GM12874 (cell line): ENCODE results near the gene HOXA9.

ENCODE experiments used
- TF ChIP-seq, protein P1 (sequence below): IDR thresholded peaks from 2 replicates; pipeline ENCODE4 v1.5.1; 2011; ENCODE audit warnings: low read depth, mild to moderate bottlenecking, control low read depth, low read length, moderate library complexity; ENCODE audit not compliant: insufficient read depth

HOXA9 gene

DNA sequence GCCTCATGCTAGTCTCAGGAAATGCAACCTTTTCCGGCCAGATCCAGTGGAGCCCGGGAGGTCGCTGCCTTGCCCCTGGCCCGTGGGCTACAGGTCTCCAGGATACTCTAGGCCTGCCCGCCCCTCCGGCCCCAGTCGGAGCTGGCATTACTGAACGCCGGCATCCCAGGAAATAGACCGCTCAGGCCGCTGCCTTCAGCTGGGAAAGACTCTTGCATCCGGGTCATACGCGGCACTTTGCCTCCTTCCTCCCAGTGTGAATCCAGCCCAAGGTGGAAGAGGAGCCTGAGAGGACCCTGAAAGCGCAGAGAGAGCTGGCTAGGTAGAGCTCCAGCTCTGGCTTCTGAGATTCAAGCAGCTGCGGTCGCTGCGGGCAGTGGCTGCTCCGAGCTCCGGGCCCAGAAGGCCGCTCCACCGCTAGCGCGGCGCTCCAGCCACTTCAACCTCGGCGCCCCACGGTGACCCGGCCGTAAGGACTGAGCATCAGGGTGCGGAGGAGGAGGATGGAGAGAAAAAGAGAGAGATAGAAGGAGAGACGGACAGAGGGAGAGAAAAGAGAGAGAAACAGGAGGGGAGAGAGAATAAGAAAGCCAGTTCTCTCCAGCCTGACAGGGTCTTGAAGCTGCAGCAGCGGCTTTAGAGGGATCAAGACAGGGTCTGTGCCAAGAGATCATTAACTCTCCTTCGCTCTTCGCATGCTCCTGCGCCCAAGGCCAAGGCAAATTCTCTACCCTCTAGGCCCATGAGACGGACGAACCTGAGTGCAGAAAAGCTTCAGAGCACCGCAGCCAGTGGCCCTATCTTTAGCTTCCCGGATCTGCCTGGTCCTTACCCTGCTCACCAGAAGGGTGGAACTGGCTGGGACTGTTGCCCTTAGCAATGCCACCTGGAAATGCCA is 10.5 kb upstream of the HOXA9 start:
- TF ChIP-seq, protein P1, sequence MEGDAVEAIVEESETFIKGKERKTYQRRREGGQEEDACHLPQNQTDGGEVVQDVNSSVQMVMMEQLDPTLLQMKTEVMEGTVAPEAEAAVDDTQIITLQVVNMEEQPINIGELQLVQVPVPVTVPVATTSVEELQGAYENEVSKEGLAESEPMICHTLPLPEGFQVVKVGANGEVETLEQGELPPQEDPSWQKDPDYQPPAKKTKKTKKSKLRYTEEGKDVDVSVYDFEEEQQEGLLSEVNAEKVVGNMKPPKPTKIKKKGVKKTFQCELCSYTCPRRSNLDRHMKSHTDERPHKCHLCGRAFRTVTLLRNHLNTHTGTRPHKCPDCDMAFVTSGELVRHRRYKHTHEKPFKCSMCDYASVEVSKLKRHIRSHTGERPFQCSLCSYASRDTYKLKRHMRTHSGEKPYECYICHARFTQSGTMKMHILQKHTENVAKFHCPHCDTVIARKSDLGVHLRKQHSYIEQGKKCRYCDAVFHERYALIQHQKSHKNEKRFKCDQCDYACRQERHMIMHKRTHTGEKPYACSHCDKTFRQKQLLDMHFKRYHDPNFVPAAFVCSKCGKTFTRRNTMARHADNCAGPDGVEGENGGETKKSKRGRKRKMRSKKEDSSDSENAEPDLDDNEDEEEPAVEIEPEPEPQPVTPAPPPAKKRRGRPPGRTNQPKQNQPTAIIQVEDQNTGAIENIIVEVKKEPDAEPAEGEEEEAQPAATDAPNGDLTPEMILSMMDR, result no peak

DNA sequence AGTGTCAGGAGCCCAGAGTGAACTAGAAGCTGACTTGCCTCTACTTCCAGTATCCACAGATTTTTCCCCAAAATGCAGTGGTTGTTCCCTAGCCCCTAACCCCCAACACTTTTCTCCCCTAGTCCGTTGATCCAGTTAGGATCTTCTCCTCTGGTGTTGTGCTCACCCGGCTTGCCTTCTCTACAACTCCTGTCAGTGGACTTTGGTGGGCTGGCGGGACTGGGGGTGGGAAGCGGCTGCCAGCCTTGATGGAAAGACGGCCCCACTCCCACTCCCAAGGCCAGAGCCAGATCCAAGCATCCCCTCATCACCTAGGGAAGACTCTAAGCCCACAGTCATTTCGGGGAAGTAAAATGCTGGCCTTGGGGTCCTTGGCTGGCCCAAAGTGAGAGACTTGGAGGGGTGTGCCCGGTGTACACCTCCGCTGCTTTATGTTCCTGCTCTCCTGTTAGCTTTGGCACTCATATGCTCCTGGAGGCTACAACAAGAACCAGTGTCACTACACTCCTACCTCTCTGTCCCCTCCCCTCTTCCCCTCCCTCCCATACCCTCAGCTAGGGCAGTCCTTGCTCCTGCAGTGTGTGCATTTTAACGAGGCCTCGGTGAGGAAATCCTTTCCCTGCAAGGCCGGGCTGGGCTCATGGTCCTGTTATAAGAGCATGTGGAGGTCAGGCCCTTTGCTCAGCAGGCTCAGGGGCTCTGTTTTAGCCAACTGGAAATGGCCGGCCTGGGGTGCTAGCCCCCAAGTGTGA is 9.7 kb upstream of the HOXA9 start:
- TF ChIP-seq, protein P1, result no peak

DNA sequence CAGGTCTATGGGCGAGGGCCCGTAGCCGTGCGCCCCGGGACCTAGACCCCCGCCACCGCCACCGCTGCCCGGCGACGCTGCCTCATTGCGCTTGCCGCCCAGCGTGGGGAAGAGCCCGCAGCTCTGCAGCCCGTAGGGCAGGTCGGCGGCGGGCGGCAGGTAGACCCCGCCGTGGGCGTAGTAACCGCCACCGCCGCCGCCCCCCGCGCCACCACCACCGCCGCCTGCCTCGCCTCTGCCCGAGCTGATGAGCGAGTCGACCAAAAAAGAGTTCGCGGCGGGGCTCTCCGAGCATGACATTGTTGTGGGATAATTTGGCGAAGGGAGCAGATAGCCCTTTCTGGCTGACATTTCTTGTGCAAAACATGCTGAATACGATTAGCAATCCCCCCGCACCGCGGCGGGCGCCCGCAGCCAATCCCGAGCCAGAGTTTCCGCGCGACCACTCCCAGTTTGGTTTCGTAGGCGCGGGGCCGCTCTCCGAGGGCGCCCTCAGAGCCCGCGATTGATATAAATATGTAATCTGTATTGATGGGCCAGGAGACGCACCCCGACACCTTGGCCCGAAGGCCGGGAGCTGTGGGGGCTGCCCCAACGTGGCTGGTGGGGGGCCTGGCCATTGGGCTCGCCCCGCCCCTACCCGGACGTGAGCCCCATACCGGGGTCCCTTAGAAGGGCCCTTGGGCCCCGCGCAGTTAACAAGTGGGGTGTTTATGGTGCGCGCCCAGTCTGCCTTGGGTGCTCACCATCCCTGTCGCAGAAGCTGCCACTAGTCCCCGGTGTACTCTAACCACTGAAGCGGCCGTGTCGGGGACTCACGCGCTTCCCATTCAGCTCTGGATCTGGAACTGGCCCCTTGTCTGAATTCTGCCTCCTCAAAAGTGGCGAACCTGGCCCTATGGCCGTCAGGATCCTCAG is 8.9 kb upstream of the HOXA9 start, which contains the start of gene HOXA10:
Gene HOXA10, minus strand, starts transcription at position 365 of the 918 bp plus-strand sequence. Its CDS starts 14 bp downstream, at position 351.
- TF ChIP-seq, protein P1, result no peak

GRCh38 chr7:27173511-27173955 is 8.2 kb upstream of the HOXA9 start:
- TF ChIP-seq, protein P1, result no peak

DNA sequence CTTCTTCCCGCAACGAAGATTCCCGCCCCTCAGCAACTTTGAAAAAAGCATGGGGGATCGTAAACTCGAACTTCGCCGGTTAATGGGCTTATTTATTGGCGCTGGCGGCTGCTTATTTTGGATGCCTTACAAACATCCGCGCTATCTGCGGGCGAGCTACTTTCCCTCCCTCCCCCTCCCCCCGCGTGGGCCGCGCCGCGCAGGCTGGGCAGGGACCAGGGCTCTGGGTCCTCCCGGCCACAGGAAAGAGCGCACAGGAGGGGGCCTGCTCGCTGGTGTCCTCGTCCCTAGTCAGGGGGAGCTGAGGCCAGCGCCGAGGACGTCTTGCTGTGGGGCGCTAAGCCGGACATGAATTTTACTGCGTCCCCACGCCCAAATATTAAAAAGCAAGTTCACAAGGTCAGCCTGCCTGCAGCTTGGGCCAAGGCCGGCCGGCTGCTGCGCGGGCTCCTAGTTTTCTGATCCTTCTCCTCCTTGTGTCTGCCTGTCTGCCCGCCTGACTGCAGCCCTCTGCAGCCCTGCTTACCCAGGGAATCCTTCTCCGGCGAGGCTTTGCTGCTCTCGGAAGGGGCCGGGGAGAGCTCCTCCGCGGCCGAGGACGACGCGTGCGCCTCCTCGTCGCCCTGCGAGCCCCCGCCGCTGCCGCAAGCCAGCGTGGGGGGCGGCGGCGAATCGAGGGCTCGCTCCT is 7.6 kb upstream of the HOXA9 start:
- TF ChIP-seq, protein P1, result no peak

DNA sequence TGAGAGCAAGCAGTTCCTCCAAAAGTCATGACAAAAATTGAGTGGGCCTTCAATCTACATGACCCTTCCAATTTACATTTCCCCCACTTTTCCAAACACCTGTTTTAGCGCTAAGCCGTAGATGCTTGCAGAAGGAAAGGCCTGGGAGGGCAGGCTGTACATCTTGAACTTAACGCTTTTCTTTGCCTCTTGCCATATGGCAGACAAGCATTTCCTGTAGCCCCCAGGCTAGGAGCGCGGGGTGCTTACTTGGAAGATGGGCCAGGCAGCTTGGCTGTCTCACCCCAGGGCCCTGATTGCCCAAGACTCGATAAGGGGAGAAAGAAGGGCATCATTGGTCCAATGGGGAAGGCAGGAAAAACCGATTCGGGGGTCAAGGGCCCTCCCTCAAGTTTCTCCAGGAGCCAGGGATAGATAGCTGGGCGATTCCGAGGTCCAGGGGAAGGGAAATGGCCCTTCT is 7.0 kb upstream of the HOXA9 start:
- TF ChIP-seq, protein P1, result no peak
